ACC112 (cell line): ENCODE measurements around the gene MRPL4.
A peak's percentile ranks its signal among the peaks of the same experiment; 100 is the strongest.
"Not testable (repeated sequence)": the region's sequence is repeated elsewhere in the genome, so short reads cannot be mapped to it uniquely, and the experiment has no call there.

Experiments used
- H2AFZ ChIP-seq: fragments of 200-600 bp; sonication (generic); one replicate; pipeline ENCODE4 v1.6.0; 2017; ENCODE audit warnings: antibody characterized with exemption, low read length; ENCODE audit not compliant: unreplicated experiment
- H3K27ac ChIP-seq: fragments of 200-600 bp; sonication (generic); 2 replicates; pipeline ENCODE4 v1.5.1; 2014; ENCODE audit warnings: low read depth, mild to moderate bottlenecking, antibody characterized with exemption, low read length, moderate library complexity
- H3K27me3 ChIP-seq: fragments of 200-600 bp; sonication (generic); 2 replicates; pipeline ENCODE4 v1.6.1; 2014; ENCODE audit warnings: mild to moderate bottlenecking, antibody characterized with exemption, low read length, moderate library complexity, mixed read lengths; ENCODE audit not compliant: insufficient read depth
- H3K36me3 ChIP-seq: fragments of 200-600 bp; sonication (generic); 2 replicates; pipeline ENCODE4 v1.6.1; 2016; ENCODE audit warnings: mild to moderate bottlenecking, antibody characterized with exemption, low read length, moderate library complexity, mixed read lengths; ENCODE audit not compliant: insufficient read depth
- H3K4me1 ChIP-seq: fragments of 200-600 bp; sonication (generic); one replicate; pipeline ENCODE4 v1.6.1; 2016; ENCODE audit warnings: low read length, mixed read lengths; ENCODE audit not compliant: insufficient read depth, unreplicated experiment, control insufficient read depth
- H3K4me3 ChIP-seq: fragments of 200-600 bp; sonication (generic); 2 replicates; pipeline ENCODE4 v1.5.1; 2014; ENCODE audit warnings: mild to moderate bottlenecking, low read depth, low read length
- H3K79me2 ChIP-seq: fragments of 200-600 bp; sonication (generic); one replicate; pipeline ENCODE4 v1.6.0; 2016; ENCODE audit warnings: low read length; ENCODE audit not compliant: control insufficient read depth, unreplicated experiment, insufficient read depth

The MRPL4 gene

DNA sequence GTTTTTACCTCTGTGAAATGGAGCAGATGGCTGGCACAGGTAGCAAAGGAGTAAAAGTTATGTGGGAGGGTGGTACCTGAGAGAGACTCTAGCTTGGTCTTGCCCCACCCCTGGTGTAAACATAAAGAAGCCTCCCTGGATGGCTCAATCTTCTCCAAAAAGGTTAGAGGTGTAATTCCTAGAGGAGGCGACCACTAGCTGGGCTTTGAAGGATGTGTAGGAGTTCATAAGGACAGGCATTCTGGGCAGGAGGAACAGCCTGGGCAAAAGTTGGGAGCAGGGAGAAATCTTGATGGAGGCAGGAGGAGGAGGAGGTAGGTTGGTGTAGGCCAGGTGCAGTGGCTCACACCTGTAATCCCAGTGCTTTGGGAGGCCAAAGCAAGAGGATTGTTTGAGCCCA is 26.9 kb downstream of the MRPL4 start:
- Histone ChIP-seq H3K79me2 (no peaks in the 10 kb centered on the region), H3K27ac (no peak overlapping the region), H3K36me3 (peaks cover 5% of the 10 kb centered on the region; the same call in 1 of the 2 replicates), H3K27me3 (no peaks in the 10 kb centered on the region), H3K4me3 (no peak overlapping the region), H3K4me1 (no peaks in the 10 kb centered on the region), H2AFZ (no peak overlapping the region)

DNA sequence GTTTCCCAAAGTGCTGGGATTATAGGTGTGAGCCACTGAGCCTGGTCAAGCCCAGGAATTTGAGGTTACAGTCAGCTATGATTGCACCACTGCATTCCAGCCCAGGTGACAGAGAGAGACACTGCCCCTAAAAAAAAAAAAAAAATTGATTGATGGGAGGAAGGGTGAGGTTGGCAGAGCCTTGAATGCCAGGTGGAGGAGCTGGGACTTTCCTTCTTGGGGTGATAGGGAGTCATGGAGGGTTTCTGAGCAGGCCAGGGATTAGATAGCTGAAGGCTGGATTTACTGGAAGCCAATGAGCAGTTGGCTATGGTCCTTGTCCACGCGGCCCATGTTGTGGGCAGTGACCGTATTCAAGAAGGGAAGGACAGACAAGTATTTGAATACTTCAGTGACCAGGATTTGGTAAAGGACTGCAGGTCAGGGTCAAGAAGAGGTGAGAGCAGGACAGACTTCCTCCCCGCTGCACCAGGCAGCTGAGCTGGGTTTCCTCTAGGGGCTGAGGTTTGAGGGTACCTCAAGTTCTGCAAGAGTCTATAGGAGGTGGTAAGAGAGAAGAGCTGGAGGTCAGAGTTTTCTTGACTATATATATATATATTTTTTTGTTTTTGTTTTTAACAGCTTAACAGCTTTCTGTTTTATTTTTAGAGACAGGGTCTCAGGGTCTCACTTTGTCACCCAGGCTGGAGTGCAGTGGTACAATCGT is 27.9 kb downstream of the MRPL4 start:
- Histone ChIP-seq H3K27ac (no peak overlapping the region), H3K79me2 (no peaks in the 10 kb centered on the region), H3K36me3 (0 out of 2 replicates have a peak, but pooled peaks cover 2% of the 10 kb centered on the region)

DNA sequence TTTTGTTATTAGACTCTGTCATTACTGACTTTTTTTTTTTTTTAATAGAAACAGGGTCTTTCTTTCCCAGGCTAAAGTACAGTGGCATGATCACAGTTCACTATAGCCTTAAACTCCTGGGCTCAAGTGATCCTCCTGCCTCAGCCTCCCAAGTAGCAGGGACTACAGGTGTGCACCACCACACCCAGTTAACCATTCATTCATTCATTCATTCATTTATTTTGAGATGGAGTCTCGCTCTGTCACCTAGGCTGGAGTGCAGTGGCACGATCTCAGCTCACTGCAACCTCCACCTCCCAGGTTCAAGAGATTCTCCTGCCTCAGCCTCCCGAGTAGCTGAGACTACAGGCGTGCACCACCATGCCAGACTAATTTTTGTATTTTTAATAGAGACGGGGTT is 30.0 kb downstream of the MRPL4 start:
- H3K79me2 ChIP-seq, H3K4me1 ChIP-seq, H3K27me3 ChIP-seq, H2AFZ ChIP-seq, H3K4me3 ChIP-seq, H3K36me3 ChIP-seq, H3K27ac ChIP-seq: not testable (repeated sequence)

More for the DNA sequence above, 27.9 kb downstream of the MRPL4 start:
- Histone ChIP-seq H2AFZ (no peak overlapping the region), H3K27me3 (no peaks in the 10 kb centered on the region), H3K4me1 (no peaks in the 10 kb centered on the region), H3K4me3 (no peak overlapping the region)

DNA sequence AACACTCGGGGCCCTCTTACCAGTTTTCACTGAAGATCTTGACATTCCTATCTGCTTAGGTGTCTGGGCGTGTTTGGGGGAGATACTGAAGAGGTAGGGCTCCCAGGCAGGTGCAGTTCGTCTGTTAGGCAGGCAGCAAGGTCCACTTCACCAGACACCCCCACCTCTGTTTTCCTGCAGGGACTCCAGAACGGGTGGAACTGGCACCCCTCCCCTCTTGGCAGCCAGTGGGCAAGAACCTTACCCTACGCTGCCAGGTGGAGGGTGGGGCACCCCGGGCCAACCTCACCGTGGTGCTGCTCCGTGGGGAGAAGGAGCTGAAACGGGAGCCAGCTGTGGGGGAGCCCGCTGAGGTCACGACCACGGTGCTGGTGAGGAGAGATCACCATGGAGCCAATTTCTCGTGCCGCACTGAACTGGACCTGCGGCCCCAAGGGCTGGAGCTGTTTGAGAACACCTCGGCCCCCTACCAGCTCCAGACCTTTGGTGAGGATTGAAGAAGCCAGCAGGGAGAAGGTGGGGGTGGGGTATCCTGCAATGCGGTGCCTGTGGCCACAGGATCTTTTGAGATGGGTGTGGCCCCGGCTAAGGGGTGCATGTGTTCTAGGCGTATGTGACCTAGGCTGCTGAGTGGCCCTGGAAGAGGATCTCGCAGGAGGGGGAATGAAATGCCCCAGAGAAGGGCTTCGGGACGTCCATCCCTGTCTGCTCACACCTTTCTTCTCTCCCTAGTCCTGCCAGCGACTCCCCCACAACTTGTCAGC is 31.5 kb downstream of the MRPL4 start:
- H3K36me3 ChIP-seq = peaks cover 2% of the 10 kb centered on the region; the same call in 1 of the 2 replicates
- H3K27me3 ChIP-seq = no peaks in the 10 kb centered on the region
- H3K4me1 ChIP-seq = no peaks in the 10 kb centered on the region
- H3K79me2 ChIP-seq = no peaks in the 10 kb centered on the region
- no peak overlapping the region for H2AFZ ChIP-seq
- H3K4me3 ChIP-seq = no peak overlapping the region
- H3K27ac ChIP-seq = no peak overlapping the region

DNA sequence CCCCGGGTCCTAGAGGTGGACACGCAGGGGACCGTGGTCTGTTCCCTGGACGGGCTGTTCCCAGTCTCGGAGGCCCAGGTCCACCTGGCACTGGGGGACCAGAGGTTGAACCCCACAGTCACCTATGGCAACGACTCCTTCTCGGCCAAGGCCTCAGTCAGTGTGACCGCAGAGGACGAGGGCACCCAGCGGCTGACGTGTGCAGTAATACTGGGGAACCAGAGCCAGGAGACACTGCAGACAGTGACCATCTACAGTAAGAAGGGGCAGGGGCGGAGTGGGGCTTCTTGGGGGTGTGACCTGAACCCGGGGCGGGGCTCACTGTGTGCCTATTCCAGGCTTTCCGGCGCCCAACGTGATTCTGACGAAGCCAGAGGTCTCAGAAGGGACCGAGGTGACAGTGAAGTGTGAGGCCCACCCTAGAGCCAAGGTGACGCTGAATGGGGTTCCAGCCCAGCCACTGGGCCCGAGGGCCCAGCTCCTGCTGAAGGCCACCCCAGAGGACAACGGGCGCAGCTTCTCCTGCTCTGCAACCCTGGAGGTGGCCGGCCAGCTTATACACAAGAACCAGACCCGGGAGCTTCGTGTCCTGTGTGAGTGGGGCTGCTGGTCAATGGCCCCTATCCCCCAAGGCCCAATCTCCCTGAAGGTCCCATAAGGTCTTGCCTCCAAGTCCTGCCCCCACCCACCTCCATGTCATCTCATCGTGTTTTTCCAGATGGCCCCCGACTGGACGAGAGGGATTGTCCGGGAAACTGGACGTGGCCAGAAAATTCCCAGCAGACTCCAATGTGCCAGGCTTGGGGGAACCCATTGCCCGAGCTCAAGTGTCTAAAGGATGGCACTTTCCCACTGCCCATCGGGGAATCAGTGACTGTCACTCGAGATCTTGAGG is 32.3 kb downstream of the MRPL4 start:
- Histone ChIP-seq H3K4me3 (no peak overlapping the region), H3K27me3 (no peaks in the 10 kb centered on the region), H3K4me1 (no peaks in the 10 kb centered on the region), H3K36me3 (peaks cover 2% of the 10 kb centered on the region; the same call in 1 of the 2 replicates), H3K79me2 (no peaks in the 10 kb centered on the region), H2AFZ (no peak overlapping the region), H3K27ac (no peak overlapping the region)

DNA sequence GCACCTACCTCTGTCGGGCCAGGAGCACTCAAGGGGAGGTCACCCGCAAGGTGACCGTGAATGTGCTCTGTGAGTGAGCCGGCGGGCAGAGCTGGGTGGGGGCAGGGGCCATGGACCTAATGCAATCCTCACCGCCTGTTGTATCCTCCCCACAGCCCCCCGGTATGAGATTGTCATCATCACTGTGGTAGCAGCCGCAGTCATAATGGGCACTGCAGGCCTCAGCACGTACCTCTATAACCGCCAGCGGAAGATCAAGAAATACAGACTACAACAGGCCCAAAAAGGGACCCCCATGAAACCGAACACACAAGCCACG is 32.9 kb downstream of the MRPL4 start:
- H3K27me3 ChIP-seq = no peaks in the 10 kb centered on the region
- no peak overlapping the region for H3K27ac ChIP-seq
- no peak overlapping the region for H2AFZ ChIP-seq
- H3K36me3 ChIP-seq = no peaks in the 10 kb centered on the region; the same call in 1 of the 2 replicates
- H3K4me3 ChIP-seq = no peak overlapping the region
- H3K4me1 ChIP-seq = no peaks in the 10 kb centered on the region
- no peaks in the 10 kb centered on the region for H3K79me2 ChIP-seq

DNA sequence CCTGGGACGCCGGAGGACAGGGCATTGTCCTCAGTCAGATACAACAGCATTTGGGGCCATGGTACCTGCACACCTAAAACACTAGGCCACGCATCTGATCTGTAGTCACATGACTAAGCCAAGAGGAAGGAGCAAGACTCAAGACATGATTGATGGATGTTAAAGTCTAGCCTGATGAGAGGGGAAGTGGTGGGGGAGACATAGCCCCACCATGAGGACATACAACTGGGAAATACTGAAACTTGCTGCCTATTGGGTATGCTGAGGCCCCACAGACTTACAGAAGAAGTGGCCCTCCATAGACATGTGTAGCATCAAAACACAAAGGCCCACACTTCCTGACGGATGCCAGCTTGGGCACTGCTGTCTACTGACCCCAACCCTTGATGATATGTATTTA is 33.4 kb downstream of the MRPL4 start:
- H3K36me3 ChIP-seq = no peaks in the 10 kb centered on the region; the same call in 1 of the 2 replicates
- H3K4me3 ChIP-seq = no peak overlapping the region
- H3K27ac ChIP-seq = no peak overlapping the region
- H3K27me3 ChIP-seq = no peaks in the 10 kb centered on the region
- H3K79me2 ChIP-seq = no peaks in the 10 kb centered on the region
- no peak overlapping the region for H2AFZ ChIP-seq
- no peaks in the 10 kb centered on the region for H3K4me1 ChIP-seq

DNA sequence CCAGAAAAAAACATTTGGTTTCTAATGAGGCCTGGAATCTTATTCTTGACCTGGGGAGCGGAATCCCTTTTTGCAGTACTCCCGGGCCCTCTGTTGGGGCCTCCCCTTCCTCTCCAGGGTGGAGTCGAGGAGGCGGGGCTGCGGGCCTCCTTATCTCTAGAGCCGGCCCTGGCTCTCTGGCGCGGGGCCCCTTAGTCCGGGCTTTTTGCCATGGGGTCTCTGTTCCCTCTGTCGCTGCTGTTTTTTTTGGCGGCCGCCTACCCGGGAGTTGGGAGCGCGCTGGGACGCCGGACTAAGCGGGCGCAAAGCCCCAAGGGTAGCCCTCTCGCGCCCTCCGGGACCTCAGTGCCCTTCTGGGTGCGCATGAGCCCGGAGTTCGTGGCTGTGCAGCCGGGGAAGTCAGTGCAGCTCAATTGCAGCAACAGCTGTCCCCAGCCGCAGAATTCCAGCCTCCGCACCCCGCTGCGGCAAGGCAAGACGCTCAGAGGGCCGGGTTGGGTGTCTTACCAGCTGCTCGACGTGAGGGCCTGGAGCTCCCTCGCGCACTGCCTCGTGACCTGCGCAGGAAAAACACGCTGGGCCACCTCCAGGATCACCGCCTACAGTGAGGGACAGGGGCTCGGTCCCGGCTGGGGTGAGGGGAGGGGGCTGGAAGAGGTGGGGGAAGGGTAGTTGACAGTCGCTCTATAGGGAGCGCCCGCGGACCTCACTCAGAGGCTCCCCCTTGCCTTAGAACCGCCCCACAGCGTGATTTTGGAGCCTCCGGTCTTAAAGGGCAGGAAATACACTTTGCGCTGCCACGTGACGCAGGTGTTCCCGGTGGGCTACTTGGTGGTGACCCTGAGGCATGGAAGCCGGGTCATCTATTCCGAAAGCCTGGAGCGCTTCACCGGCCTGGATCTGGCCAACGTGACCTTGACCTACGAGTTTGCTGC is 35.1 kb downstream of the MRPL4 start, which contains the start of gene ICAM4:
TSS of gene ICAM4 (plus strand) at position 153 of the 935 bp plus-strand sequence. CDS start at position 211, 58 bp downstream.
- H3K27ac ChIP-seq = no peak within 1 kb of the TSS
- no peak within 1 kb of the TSS for H2AFZ ChIP-seq

DNA sequence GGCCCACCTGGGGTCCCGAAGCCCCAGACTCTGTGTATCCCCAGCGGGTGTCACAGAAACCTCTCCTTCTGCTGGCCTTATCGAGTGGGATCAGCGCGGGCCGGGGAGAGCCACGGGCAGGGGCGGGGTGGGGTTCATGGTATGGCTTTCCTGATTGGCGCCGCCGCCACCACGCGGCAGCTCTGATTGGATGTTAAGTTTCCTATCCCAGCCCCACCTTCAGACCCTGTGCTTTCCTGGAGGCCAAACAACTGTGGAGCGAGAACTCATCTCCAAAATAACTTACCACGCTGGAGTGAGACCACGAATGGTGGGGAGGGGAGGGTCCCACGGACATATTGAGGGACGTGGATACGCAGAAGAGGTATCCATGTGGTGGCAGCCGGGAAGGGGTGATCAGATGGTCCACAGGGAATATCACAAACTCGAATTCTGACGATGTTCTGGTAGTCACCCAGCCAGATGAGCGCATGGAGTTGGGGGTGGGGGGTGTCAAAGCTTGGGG is 36.7 kb downstream of the MRPL4 start:
- no peaks in the 10 kb centered on the region for H3K4me1 ChIP-seq
- H3K27me3 ChIP-seq = 0 out of 2 replicates have a peak, but pooled peaks cover 3% of the 10 kb centered on the region
- H3K4me3 ChIP-seq = peak overlapping the region; percentile 85
- peaks cover 3% of the 10 kb centered on the region; the same call in 1 of the 2 replicates for H3K36me3 ChIP-seq
- no peaks in the 10 kb centered on the region for H3K79me2 ChIP-seq
- no peak overlapping the region for H2AFZ ChIP-seq
- H3K27ac ChIP-seq = peak overlapping the region; percentile 45; the same call in 1 of the 2 replicates

More for the DNA sequence above, 35.1 kb downstream of the MRPL4 start, which contains the start of gene ICAM4:
- H3K27me3 ChIP-seq = 0 out of 2 replicates have a peak, but pooled peaks cover 3% of the 10 kb centered on the region
- H3K4me1 ChIP-seq = no peaks in the 10 kb centered on the region
- no peaks in the 10 kb centered on the region for H3K79me2 ChIP-seq
- no peaks in the 10 kb centered on the region; the same call in 1 of the 2 replicates for H3K36me3 ChIP-seq
- H3K4me3 ChIP-seq = no peak within 1 kb of the TSS
